GM19467 (cell line): ENCODE data around the gene MEIS1.

Experiments used
- ATAC-seq: cut with Tn5 transposase; IDR thresholded peaks from one replicate; pipeline ENCODE4 v1.9.1; 2021; ENCODE audit warnings: mild to moderate bottlenecking, moderate library complexity; ENCODE audit not compliant: unreplicated experiment

MEIS1 gene

DNA sequence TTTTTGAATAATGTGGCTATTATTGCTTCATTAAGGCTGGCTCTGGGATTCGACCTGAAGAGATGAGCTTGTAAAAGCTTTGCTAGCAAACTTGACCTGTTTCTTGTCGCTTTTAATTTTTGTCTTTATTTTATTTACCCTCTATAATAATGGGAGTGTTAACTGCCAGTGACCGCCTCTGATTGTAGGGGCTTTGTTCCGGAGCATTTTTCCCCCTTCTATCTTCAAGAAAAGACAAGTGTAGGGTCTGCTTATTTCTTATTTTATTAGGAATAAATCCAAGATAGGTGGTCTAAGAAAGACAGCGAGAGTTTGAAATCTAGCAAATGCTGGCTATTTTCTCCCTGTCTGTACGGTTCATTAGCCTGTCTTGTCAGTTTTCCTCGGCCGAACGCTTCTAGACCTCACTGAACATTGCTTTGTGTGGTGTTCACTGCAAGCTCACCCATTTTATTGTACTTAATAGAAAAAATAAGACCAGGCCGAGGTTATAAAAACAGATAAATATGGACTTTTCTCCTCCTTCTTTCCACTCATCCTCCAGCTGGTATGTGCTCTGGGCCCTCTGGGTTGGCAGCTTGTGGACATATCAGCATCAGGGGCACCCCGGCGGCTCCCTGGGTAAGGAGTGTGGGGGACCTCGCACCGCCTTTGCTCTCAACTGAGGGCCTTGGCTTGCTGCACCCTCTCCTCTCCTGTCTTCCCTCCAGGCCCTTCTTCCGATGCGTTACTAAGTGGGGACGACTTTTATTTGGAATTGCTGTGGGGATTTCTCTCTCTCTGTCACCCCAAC is 8.5 kb downstream of the MEIS1 start:
- ATAC-seq = no peak

DNA sequence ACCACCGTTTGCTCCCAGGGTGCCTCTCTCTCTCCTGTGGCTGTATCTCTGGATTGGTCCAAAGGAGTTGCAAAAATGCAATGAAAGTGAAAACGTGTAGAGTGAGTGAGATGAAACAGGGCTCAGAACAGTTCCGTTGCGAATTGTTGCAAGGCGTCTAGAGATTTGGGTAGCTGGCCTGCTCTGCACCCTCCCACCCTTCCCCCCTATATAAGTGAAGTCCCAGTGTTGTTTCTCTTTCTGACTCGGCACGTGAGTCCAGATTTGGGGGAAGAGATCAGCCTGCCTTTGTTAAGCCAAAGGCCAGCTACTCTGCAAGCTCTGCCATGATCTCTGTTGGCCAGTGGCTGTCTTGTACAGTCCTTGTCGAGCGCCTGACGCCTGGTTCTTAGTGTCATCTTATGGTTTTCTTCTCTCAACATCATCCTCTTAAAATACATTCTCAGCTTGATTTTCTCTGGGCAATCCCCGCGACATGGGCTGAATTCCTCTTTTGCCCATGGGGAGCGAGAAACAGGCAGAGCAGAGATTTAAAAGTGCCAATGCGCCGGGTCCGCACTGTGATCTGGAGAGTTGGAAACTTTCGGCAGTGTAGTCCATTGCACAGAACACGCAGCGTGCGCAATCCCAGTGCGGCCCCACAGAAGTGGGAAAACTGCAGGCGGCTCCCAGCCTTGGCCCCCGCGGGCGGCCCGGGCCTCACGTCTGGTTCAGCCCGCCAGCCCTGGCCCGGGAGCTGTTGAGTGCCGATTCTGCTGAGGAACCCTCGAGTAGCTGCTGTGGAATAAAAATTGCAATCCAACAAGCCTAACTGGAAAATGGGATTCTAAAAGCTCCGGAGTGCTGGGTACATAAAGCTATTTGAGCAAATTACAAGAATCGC is 9.3 kb downstream of the MEIS1 start:
- no peak for ATAC-seq

DNA sequence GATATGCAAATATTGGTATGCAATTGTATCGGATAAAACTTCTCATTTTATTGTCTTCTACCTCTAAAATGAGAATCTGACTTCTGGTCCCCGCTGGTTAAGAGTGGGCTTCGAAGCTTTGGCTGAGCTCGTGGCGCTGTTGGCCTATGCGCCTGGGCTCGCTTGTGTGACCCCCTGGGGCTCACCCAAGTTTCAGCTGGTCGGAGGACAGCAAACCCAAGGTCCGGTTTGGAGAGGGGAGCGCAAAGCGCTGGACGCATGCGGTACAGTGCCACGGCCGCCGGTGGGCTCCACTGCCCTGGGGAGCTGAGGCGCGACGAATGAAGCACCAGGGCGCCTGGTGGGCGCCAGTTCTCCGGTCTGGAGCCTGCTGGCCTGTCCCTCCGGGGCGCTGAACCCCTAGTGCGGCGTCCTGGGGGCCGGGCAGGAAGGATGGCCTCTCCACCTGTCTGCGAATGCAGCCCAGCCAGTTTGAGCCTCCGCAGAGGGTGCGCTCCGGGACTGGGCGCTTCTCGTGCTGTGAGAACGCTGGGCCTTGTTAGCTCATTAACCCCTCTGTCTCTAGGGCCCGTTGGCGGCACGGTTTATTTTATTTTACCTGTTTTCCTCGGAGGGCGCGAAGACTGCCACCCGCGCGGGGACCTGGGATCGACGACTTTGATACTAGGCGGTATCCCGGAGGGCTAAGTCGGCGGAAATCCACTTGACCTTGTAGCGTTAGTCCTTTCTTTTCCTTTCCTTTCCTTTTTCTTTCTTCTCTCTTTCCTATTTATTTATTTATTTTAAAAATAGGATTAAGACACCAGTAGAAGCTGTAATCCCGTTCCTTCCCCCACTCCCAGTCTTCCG is 10.4 kb downstream of the MEIS1 start:
- ATAC-seq = no peak

DNA sequence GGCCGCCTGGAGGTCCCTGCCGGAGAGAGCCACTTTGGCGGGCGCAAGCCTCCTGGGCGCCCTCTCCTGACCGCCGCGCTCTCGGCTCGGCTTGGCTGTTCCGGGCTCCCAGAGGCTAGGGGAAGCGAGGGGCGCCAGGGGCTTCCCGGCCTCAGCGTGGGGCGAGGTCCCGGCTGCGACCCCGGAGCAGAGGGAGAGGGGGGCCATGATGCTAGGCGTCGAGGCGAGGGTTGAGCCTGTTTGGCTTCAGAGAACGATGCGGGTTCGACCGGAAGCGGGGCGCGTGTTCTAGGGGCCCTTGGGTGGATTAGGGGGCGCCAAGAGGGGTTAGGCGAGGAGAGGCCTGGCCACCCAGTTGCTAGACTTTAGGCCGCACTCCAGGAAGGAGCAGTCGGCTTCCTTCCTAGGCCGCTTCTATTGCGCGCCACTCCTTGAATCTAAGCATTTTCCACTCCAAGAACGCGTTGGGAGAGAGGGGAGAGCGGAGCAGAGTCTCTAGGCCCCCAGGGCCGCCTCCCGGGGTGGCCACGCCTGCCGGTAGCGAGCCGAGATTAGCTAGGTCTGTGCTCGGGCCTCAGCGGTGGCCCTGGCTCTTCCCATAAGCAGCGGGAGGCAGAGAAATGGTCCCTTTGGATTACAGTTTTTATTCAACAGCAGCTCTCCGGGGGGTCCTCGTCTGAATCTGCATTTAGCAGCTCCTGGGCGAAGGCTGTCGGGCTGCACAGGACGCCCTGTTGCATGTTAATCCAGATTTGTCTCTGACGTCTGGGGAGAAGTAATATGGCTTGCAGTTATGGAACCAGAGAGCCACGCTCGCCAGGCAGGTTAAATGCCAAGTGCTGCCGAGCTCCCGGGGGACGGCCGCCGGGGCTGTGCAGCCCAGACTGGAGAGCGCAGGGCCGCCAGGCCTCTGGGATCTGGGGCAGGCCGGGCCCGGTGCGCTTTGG is 11.3 kb downstream of the MEIS1 start:
- ATAC-seq = no peak

DNA sequence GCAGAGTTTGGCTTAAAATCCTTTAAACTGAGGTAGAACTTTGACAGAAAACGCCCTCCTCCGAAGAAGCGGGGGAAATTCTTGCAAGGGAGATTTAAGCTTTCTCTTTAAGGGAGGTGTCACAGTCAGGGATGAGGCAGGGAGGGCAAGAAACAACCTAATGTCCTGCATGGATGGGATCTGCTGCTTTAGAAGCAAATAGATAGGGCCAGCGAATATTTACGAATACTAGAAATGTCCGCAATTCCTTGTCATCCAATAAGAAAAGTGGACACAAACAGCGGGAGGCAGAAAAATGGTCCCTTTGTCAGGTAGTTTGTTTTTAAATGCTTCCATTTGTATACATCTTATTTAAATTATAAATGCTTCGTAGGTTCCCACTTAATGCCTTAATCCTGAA is 12.0 kb downstream of the MEIS1 start:
- no peak for ATAC-seq

DNA sequence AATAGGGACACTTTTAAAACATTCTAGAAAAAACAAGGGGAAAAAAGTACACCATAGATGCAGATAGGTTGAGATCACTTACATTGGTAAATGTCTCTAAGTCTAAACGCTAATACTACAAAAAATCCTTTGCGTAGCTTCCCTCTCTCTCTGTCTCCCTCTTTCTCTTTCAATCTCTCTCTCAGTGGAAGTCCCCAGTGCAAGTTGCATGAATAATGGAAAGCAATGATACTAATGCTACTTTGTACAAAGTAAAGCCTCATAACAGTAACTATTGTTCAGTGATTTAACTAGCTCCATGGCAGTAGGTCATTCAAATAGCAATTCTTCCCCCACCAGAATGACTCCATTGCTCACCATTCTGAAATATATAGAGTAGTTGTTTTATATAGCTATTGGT is 12.8 kb downstream of the MEIS1 start:
- ATAC-seq = no peak

DNA sequence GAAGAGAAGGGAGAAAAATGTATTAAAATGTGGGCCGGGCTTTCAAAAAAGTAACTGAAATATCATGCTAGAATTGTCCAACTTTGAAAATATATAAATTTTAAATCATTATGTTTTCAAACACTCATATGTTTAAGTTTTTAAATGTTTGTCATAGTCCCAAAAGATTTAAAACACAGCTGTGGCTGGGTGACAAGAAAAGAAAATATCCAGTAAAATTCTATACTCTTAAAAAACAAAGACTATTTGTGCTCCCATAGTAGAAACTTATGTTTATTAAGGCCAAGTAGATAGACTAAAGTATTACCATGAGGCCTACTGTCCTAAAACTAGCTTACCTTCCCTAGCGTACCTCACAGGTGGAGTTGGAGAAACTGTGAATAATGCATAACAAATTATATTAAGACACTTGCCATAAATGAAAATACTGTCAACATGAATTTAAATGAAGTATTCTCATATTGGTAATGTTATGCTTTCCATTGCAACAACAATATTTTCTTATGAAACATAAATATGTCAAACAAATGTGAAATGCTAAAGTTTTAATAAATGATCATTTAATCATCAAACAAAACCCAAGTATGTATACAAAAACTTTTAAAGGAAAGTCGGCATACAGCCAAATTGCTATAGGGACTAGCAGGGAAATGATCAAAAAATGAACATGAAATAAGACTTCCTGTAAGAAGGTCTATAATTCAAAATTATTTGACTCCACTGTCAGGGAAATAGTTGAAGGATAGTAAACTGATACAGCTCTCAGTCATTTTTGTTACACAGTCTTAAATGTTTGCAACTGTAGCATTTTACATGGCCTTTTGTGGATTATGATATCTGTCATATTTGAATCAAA is 13.4 kb downstream of the MEIS1 start:
- ATAC-seq = no peak

DNA sequence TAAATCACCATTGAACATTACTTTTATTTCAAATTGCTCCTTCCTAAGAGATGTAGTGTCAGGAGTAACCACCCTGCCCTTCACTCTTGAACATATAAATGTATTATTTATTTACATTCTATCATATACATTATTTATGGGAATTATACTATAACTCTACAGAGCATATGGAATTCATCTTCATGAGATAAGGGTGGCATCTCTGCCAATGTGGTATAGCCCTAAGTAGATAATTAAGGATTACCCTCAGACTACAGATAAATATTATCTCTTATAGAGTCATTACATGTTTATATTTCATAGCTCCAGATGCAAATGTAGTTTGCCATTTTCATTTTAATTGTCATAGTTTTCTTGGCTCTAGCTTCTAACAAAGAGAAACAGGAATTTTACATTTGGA is 17.3 kb downstream of the MEIS1 start:
- no peak for ATAC-seq

DNA sequence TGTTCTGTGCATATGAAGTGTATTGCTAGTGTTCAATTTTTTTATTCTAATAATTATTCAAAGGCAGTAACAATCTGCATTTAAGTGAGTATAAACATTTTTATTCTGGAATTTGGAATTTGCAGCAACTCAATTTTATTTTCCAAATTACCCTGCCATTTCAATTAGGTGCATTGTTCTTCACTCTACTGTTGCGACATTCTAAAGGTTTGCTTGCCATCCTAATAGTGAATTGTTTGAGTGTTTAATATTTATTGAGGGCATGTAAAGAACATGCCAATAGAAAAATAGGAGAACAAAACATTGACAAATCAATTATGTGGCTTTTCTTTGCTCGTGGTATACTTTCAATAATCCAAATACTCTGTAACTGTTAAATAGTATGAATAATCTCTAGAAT is 18.0 kb downstream of the MEIS1 start:
- ATAC-seq = no peak

DNA sequence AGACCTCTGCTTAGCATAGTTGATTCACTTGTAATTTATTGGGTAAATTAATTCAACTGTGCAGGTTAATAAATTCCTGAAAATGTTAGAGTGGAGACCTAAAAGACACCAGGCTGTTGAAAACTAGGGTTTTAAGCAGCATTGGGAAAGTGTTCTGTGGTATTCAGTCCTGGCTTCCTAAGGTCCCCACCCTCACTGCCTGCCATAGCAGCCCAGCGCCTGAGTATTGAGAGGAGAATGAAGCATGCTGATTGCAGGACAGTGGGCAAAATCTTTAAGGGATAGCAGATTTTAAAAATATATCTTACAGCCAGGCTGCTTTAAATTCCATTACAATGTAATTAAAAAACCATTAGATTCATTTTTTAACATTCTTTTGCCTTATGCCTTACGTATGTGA is 20.6 kb downstream of the MEIS1 start:
- no peak for ATAC-seq

DNA sequence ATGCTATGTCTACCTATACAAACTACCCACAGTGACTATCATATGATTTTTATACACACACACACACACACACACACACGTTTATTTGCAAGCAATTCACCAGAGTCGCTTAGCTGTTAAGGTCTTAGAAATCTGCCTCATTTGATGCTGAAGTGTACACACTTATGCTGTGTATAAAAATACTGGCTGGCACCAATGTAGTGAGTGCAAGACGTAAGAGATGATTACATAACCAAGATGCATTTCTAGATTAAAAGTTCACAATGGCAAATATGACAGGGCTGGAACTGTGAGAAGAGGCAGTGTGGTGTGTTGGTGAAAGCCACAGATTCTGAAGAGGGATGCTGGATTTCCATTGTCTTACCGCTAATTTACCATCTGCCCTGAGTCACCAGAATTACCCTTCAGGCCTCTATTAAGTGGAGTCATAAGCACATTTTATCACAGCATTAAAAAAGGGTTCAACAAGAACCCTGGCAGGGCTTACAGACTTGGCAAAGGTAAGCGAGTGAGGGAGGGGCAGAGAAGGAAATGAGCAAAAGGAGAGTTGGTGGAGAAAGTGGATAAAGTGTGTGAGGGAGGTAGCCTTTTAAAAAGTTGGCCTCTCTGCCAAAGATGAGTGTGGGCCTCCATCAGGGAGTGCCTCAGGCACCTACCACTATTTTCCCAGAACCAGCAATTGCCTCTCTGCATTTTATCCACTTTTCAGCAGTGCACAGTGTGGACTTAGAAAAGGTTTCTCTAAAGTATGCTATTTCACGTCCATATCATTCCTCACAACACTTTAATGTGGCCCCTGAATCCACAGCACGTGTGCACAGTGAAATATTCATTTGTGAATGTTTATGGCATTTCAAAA is 21.5 kb downstream of the MEIS1 start:
- no peak for ATAC-seq

DNA sequence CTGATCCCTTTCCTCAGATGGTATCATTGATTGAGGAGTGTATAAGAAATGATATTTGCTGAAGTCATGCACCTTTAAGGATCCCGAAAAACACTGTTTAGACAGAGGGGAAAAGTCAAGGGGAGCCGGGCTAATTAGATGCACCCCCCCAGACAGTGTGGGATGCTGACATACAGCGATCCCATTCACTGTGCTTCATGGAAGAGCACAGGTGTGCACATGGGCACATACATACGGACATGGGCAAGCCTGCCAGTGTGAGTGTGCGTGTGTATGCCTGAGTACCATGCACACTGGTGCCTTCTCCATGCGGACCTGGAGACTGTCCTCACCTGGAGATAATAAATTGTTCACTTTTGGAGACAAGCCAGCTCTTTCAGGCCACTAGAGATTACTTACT is 22.6 kb downstream of the MEIS1 start:
- ATAC-seq = no peak

DNA sequence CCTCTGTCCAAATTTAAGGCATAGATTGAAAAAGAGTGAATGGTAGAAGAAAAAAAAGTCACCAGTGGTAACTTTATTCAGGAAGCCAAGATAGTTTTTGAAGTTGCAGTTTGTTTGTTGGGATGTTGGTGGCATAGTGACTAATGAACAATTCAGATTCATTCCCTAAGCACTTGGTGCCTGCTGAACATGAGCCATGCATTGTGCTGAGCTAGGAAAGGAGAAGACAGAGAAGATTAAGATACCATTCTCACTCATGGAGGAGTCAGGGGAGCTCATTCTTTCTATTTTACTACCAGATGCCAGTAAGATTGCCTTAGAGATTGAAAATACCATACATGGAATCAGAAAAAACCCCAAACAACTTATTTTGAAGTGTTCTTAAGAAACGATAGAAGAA is 25.1 kb downstream of the MEIS1 start:
- no peak for ATAC-seq

DNA sequence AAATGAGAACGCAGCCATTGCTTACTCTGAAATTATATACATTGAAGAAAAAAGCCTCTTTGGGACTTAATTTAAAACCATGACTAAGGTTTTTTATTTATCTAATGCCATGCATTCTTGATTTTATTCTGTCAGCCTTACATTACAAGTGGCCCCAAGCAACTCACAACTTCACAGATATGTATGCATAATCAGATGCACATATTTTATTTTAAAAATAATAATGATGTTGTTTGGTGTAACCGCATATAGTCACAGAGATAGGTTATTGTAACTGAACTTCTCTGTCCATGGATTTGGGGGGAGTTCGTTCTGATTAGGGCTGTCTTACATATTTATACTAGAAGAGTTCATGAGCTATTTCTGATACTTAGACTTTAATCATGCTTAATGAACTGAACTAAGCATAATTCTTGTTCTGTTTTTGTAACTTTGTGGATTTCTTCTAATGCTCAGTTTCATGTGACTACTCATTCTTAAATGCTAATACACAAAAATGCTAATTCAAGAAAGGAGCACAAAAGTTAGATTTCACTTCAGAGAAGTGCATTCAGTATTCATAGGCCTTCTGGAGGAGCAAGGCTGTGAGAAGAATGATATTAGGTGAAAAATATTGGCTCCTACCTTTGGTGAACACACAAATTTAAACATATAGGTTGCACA is 26.2 kb downstream of the MEIS1 start:
- no peak for ATAC-seq

DNA sequence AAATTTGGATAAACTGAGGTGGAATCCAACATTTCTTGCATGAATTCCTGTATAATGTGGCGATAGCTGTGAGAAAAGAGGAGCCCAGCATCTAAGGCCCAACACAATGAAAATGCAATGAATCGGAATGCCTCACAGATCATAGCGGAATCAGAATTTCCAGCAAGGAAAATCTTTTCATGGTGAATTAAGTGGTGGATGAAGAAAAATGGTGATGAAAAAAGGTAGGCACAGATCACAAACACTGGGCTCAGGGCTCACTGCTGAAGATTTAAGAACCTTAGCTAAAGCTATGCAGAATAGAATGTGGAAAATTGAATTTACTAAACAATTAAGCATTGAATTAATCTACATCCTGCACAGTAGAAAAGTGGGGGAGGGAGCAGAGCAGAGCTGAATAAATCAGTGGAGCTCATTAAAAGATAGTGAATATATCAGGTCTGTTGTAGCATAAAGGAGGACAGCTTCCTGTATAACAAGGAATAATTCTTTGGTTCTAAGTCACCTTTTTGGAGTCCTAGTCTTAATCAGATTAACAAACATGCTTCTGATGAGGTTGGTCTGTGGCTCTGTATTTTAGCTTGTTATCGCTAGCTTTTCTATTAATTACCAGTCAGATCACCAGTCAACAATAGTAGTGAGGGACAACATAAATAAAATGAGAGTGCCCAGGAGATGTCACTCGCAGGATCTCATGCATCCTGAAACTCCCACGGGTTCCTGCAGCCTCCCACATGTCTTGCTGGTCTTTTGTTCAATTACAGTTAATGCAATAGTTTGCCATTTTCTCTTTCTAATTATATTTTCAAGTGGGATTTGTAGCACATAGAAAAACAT is 27.0 kb downstream of the MEIS1 start:
- no peak for ATAC-seq

DNA sequence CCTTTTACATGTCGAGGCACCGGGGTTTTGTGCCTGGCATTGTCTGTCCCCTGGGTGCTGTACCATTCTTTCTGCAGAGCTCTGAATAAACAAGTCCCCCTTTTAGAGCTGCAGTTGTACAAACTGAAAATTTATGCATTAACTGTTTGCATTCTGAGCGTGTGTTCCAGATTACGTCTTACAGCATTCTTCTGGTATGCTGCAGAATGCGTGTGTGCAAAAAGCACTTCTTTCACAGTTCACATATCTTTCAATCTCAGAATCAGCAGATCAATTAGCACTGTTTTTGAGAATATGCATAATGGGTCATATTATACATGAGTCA is 27.5 kb downstream of the MEIS1 start:
- ATAC-seq = no peak

DNA sequence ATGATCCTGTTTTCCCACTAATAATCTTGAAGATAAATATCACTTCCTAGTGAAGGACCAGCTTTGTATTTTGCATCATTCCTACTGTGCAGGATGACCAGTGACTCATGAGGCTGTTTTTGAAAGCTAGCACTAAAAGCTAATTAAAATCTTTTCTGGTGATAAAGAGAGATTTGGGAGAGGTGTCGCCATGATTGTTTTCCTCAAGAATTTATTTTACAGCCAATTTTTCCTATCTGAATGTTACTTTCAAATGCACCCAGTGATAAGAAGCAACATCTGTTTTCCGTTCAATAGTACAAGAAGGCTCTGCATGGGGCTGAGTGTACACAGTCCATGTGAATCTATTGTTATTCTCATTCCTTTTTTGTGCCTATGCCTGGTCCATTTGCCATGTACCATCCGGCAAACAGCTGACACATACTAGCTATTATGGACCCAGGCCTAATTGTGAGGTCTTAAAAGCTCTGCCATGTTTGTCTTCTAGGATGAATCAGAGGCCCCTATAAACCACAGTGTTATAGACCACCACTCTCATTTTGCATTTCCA is 28.4 kb downstream of the MEIS1 start:
- no peak for ATAC-seq
